Natural killer cell (primary cell): Measurements from ENCODE around the gene HERC6. TPM values are rescaled to one million over a fixed set of nuclear protein-coding genes. Genes with fewer than 3 reads are reported as not detected.
"Not testable (repeated sequence)": the region's sequence is repeated elsewhere in the genome, so short reads cannot be mapped to it uniquely, and the experiment has no call there.

Source experiments
- ATAC-seq, 3 donors: fragments of 150-1000 bp in 2 of 3; fragments of 200-7000 bp in 1 of 3; cut with Tn5 transposase; 1 replicate in 1 of 3; 2 replicates in 2 of 3; pipeline ENCODE4 v1.10.0; 2021; ENCODE audit warnings: mild to moderate bottlenecking in 2 of 3, moderate library complexity in 2 of 3
- DNase-seq, 2 donors: peaks; one replicate each; pipeline versions ENCODE4 v3.0.0 to v3.0.0-alpha.2; 2013 to 2021; ENCODE audit warnings: mixed read lengths in 1 of 2
- H3K27ac ChIP-seq: one replicate; pipeline ENCODE4 v1.5.1; 2013; ENCODE audit warnings: mild to moderate bottlenecking, low read length
- H3K27me3 ChIP-seq: one replicate; pipeline ENCODE4 v1.6.1; 2013; ENCODE audit warnings: low read length; ENCODE audit not compliant: control insufficient read depth, insufficient read depth
- H3K36me3 ChIP-seq: one replicate; pipeline ENCODE4 v1.6.1; 2013; ENCODE audit warnings: low read length; ENCODE audit not compliant: control insufficient read depth, insufficient read depth
- H3K4me1 ChIP-seq: one replicate; pipeline ENCODE4 v1.6.1; 2013; ENCODE audit warnings: low read length; ENCODE audit not compliant: control insufficient read depth, insufficient read depth
- H3K4me3 ChIP-seq: one replicate; pipeline ENCODE4 v1.5.1; 2013; ENCODE audit warnings: low read length
- H3K9me3 ChIP-seq: one replicate; pipeline ENCODE4 v1.6.1; 2013; ENCODE audit warnings: low read length; ENCODE audit not compliant: control insufficient read depth, insufficient read depth
- H3K27ac Mint-ChIP-seq, 2 donors: one replicate each; pipeline ENCODE4 v1.8.0; 2022; ENCODE audit warnings: mild to moderate bottlenecking in 2 of 2, mixed read lengths in 2 of 2, moderate library complexity in 1 of 2
- H3K27me3 Mint-ChIP-seq, 2 donors: one replicate each; pipeline ENCODE4 v1.8.0; 2022; ENCODE audit warnings: low read depth in 2 of 2, mixed read lengths in 2 of 2
- H3K36me3 Mint-ChIP-seq: one replicate; pipeline ENCODE4 v1.8.0; 2022; ENCODE audit warnings: mixed read lengths
- H3K4me1 Mint-ChIP-seq, 2 donors: one replicate each; pipeline ENCODE4 v1.8.0; 2022; ENCODE audit warnings: mixed read lengths in 2 of 2
- H3K4me3 Mint-ChIP-seq: one replicate; pipeline ENCODE4 v1.8.0; 2022; ENCODE audit warnings: mild to moderate bottlenecking, moderate library complexity, mixed read lengths
- H3K9me3 Mint-ChIP-seq, 2 donors: one replicate each; pipeline ENCODE4 v1.8.0; 2022; ENCODE audit warnings: mixed read lengths in 2 of 2
- WGBS: methylation state at CpG from one replicate; pipeline ENCODE4 v1.1.7; 2013; ENCODE audit warnings: missing lambda C conversion rate; ENCODE audit not compliant: insufficient coverage; 5-methylcytosine and 5-hydroxymethylcytosine counted together
- intact Hi-C: fragments of 100-400 bp; cut with micrococcal nuclease; formaldehyde crosslinking; loops from one replicate; pipeline ENCODE4 v1.14.2; 2022
- total RNA-seq, 4 donors: library from RNA; stranded (reverse); fragments of 120-200 nt in 1 of 4; gene quantifications; one replicate each; pipeline versions ENCODE4 v1.2.3 to v1.2.4, GENCODE V29; 2013 to 2022
- TF ChIP-seq, protein P1 (sequence below): fragments of 200-600 bp; IDR thresholded peaks from one replicate; pipeline ENCODE4 v1.8.0; 2022; ENCODE audit warnings: antibody characterized with exemption

Gene HERC6
- total RNA-seq, 3 donors from 2014 or later (not counting 1 experiment from before 2014, with no cell fraction given) = 8.3 to 18.0 (median 17.5) TPM

DNA sequence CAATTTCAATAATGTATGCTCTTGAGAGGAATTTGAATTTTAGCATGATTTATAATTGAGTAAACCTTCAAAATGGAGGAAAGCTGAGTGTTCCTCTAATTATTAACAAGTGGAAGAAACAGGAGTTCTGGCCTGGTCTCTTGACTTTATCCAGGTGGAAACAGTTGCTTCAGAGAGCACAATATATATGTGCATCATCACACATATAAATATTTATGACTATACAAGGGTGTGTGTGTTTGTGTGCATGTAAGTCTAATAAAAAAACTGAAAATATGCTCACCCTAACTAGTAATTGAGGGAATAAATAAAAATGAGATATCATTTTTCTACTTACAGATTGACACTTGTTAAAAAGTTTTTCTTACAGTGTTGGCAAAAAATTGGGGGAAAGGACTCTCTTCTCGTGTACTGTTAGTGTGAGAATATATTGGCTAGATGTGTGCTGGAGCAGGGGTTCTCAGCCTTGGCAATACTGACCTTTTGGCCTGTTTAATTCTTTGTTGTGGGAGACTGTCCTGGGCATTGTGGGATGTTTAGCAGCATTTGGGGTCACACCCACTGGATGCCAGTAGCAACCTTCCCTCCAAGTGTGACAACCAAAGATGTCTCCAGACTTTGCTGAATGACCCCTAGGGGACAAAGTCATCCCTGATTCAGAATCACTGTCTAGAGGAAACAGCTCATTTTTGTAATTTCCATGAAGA, 57.5 kb downstream of the HERC6 start:
- ATAC-seq (no peak), DNase-seq (no peak)
- Histone ChIP-seq H3K9me3 (no peaks in the 10 kb centered on the region), H3K36me3 (peaks cover 19% of the 10 kb centered on the region), H3K27ac (no peak overlapping the region), H3K4me1 (no peaks in the 10 kb centered on the region), H3K4me3 (no peak overlapping the region), H3K27me3 (no peaks in the 10 kb centered on the region)
- Mint-ChIP-seq H3K36me3 (peaks cover 7% of the 10 kb centered on the region), H3K9me3 (no peaks in the 10 kb centered on the region), H3K27ac (peak overlapping the region in 1 of 2 donors; percentile 37), H3K4me1 (no peaks in the 10 kb centered on the region), H3K4me3 (no peak overlapping the region), H3K27me3 (no peaks in the 10 kb centered on the region)
- intact Hi-C loops = no loop called here
- WGBS = 100% methylated on average over 1 of the region's 1 CpG
- TF ChIP-seq, protein P1, sequence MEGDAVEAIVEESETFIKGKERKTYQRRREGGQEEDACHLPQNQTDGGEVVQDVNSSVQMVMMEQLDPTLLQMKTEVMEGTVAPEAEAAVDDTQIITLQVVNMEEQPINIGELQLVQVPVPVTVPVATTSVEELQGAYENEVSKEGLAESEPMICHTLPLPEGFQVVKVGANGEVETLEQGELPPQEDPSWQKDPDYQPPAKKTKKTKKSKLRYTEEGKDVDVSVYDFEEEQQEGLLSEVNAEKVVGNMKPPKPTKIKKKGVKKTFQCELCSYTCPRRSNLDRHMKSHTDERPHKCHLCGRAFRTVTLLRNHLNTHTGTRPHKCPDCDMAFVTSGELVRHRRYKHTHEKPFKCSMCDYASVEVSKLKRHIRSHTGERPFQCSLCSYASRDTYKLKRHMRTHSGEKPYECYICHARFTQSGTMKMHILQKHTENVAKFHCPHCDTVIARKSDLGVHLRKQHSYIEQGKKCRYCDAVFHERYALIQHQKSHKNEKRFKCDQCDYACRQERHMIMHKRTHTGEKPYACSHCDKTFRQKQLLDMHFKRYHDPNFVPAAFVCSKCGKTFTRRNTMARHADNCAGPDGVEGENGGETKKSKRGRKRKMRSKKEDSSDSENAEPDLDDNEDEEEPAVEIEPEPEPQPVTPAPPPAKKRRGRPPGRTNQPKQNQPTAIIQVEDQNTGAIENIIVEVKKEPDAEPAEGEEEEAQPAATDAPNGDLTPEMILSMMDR = no peak

- H3K27me3 ChIP-seq, H3K36me3 Mint-ChIP-seq, H3K4me3 ChIP-seq, H3K27me3 Mint-ChIP-seq, intact Hi-C loops, H3K4me1 Mint-ChIP-seq, H3K9me3 ChIP-seq, H3K4me1 ChIP-seq, DNase-seq, H3K4me3 Mint-ChIP-seq, ATAC-seq, H3K9me3 Mint-ChIP-seq, H3K27ac Mint-ChIP-seq, H3K27ac ChIP-seq: not testable (repeated sequence)
- WGBS = 93% methylated on average over 4 of the region's 4 CpGs
- peaks cover 25% of the 10 kb centered on the region for H3K36me3 ChIP-seq
Measured at GRCh38 chr4:88437873-88438272, 59.2 kb downstream of the HERC6 start.

DNA sequence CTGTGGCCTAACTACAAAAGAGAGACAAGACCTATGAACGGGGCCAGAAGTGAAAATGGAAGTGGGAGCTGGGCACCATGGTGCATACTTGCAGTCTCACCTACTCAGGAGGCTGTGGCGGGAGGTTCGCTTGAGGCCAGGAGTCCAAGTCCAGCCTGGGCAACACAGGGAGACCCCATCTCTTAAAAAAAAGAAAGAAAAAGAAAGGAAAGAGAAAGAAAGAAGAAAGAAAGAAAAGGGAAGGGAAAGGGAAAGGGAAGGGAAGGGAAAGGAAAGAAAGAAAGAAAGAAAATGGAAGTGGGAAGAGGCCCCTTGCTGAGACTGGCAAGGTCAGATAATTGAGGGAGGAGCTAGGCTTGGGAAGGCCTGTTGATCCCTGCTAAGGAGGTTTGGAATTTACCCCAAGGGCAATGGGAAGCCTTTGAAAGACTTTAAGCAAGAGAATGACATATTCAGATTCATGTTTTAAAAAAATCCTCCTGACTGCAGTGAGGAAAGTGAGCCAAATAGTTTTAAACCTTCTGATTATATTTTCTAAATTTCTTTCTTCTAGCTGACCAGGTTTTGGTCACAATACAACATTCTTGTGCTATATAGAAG, 60.6 kb downstream of the HERC6 start:
- Mint-ChIP-seq H3K4me3 (no peak overlapping the region), H3K27me3 (no peaks in the 10 kb centered on the region), H3K36me3 (peaks cover 7% of the 10 kb centered on the region), H3K4me1 (peaks cover 0 to 6% of the 10 kb centered on the region in 2 donors), H3K27ac (peak overlapping the region; percentile 7 to 27), H3K9me3 (no peaks in the 10 kb centered on the region)
- H3K9me3 ChIP-seq = no peaks in the 10 kb centered on the region
- intact Hi-C loops = no loop called here
- H3K27me3 ChIP-seq = no peaks in the 10 kb centered on the region
- no peak for DNase-seq
- TF ChIP-seq, protein P1 = no peak
- no peak overlapping the region for H3K4me3 ChIP-seq
- ATAC-seq = no peak
- no peak overlapping the region for H3K27ac ChIP-seq
- no peaks in the 10 kb centered on the region for H3K4me1 ChIP-seq
- WGBS = 93% methylated on average over 3 of the region's 3 CpGs
- peaks cover 18% of the 10 kb centered on the region for H3K36me3 ChIP-seq

DNA sequence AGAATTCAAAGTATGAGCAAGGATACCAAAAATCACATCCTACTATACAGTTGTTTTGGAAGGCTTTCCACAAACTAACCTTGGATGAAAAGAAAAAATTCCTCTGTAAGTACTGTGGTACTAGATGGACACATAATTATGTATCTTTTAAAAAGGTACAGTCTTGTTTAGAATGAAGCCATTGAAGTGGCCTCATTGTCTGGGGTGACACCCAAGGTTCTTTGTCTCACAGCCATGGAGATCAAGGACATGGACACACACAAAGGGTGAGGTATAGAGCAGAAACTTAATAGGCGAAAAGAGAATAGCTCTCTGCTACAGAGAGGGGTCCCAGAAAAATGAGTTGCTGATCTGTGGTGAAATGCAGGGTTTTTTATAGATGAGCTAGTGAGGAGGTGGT, 61.5 kb downstream of the HERC6 start:
- Histone ChIP-seq H3K4me3 (no peak overlapping the region), H3K27ac (no peak overlapping the region), H3K36me3 (peaks cover 18% of the 10 kb centered on the region), H3K4me1 (no peaks in the 10 kb centered on the region), H3K9me3 (no peaks in the 10 kb centered on the region), H3K27me3 (no peaks in the 10 kb centered on the region)
- Mint-ChIP-seq H3K27ac (peak overlapping the region in 1 of 2 donors; percentile 54), H3K27me3 (no peaks in the 10 kb centered on the region), H3K4me1 (peaks cover 0 to 6% of the 10 kb centered on the region in 2 donors), H3K36me3 (peaks cover 7% of the 10 kb centered on the region), H3K9me3 (no peaks in the 10 kb centered on the region), H3K4me3 (no peak overlapping the region)
- intact Hi-C loops = no loop called here
- TF ChIP-seq, protein P1 = no peak
- ATAC-seq (no peak), DNase-seq (no peak)
- WGBS = 94% methylated on average over 1 of the region's 1 CpG
